Smooth muscle cell of the pulmonary artery (primary cell): Measurements from ENCODE around the gene GPR87. TPM values are rescaled to one million over a fixed set of nuclear protein-coding genes. Genes with fewer than 3 reads are reported as not detected.

ENCODE experiments used
- total RNA-seq: library from RNA; depleted of rRNA; stranded (reverse); fragments of >200 nt; gene quantifications from 2 replicates; pipeline ENCODE4 v1.2.3, GENCODE V29; 2014

Gene GPR87, protein sequence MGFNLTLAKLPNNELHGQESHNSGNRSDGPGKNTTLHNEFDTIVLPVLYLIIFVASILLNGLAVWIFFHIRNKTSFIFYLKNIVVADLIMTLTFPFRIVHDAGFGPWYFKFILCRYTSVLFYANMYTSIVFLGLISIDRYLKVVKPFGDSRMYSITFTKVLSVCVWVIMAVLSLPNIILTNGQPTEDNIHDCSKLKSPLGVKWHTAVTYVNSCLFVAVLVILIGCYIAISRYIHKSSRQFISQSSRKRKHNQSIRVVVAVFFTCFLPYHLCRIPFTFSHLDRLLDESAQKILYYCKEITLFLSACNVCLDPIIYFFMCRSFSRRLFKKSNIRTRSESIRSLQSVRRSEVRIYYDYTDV
- total RNA-seq, result not detected in 2 replicates

DNA sequence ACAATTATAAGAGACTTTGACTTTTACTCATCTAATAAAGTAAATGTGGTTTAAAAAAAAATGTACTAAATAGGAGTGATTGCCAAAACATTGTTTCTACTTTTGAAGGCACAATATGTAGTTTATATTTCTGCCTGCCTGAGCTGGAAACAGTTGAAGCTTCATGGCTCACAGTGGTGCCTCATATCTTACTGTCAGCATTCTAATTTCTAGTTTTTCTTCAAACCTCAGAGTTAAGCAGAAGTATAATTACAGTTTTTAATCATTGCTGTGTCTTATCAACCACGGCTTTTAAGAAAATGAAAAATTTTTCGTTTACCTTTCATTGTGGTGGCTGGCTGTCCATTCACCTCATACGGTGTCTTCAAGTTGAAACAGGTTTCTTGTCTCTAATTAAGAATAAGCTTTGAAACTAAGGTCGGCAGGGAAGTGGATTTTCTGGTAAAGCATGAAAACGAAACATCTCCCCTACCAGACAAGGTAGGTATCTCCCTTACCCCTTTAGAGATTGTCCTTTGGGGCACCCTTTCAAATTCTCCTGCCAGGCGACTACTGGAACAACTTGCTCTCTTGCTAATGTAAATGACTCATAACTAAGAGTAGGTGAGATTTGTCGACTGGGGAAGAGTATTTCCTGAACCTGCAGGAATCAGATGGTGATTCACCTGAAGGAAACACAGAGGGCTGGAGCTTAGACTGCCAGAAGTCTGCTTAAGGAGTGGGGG, at the start of gene GPR87:
Gene GPR87, minus strand, starts transcription at position 554 of the 725 bp plus-strand sequence. CDS start 16,720 bp downstream, outside the sequence.

DNA sequence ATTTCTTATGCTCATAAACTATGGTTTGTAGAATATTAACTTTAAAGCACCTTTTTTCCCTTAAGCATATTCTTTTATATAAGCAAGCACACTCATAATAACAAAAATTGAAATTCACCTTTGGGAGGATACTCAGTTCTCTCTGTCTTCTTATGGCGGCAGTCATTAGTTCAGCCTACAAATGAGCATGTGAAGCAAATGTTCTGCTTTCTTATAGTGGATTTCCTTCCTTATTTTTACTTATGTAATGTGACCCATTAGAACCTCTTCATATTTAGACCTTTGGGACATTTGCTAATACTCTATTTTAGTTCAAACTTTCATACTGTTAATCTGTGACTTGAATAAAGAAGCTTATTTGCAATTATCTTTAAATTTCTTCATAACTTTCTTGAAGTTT, 12.7 kb upstream of the GPR87 start, which contains the start of gene P2RY13:
Gene P2RY13, minus strand, starts transcription at position 187 of the 400 bp plus-strand sequence. Its CDS starts 21 bp downstream, at position 166.

DNA sequence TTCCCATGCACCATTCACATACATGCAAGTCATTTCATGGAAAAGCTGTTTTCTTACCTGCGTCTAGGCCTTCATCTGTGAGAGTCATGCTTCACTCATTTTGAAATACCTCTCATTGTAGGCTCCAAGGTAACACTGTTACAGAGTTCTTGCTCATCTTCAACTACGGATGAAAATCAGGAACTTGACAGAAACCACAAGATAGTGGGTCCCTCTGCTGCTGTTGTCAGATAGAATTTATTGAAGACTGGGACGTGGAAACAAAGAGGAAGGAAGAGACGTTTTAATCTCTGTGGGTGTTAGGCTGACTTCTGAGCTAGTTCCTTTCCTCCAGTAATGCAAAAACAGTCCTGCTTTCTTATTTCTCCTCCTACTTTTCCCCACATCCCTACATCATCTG, 38.4 kb downstream of the GPR87 start, which contains the start of gene P2RY14:
Gene P2RY14, minus strand, starts transcription at position 313 of the 400 bp plus-strand sequence. CDS start 64,226 bp downstream, outside the sequence.

Other genes starting within 250 kb of the GPR87 start
- 0.17 and 1.0 TPM in 2 replicates for gene MED12L, start 231.2 kb downstream of the GPR87 start, total RNA-seq
- not detected in 2 replicates for gene GPR171, start 113.6 kb downstream of the GPR87 start, total RNA-seq
- 0.20 TPM in 1 of 2 replicates, not detected in the other for gene P2RY14, start 38.3 kb downstream of the GPR87 start, total RNA-seq
- not detected in 2 replicates for gene P2RY13, start 12.7 kb upstream of the GPR87 start, total RNA-seq
- gene P2RY12, start 67.9 kb upstream of the GPR87 start, total RNA-seq, result 0.07 TPM in 1 of 2 replicates, not detected in the other
- 2.4 and 2.5 TPM in 2 replicates for gene IGSF10, start 144.2 kb upstream of the GPR87 start, total RNA-seq